HG02763 (cell line): ENCODE measurements around the gene SUN2.

ENCODE experiments used
- ATAC-seq: cut with Tn5 transposase; IDR thresholded peaks from one replicate; pipeline ENCODE4 v1.9.1; 2021; ENCODE audit warnings: mild to moderate bottlenecking, moderate library complexity; ENCODE audit not compliant: unreplicated experiment

Gene SUN2

DNA sequence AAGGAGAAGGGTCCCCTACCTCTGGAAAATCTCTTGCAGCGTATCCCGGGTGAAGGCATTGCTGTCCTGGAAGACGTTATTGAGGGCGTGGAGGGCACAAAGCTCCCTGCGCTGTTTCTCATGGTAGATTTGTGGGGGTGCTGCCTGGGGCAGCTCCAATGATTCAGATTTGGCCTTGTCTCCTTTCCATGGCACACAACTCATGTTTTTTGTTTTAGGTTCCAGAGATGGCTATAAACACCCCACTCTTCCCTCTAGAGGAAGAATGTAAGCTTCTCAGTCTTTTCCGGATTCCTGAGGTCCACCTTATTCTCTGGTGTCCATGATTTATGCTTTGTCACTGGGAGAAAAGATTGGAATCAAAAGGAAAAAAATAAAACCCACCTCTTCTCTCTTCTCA is 56.0 kb downstream of the SUN2 start:
- no peak for ATAC-seq

DNA sequence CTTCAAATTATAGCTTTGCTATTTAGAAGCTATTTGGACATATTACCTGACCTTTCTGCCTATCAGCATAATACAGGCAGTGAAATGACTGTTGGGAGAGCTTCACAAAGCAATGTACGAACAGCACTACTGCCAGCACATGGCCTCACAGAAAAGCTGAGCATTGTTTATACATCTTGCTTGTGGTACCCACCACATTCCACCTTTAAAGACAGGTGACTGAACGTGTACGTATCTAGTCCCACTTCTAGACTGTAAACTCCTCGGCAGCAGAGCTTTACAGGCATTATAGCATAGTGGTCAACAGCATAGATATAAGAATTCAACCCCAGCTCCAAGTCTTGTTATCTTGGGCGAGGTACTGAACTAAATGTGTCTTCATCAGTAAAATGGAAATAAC is 56.7 kb downstream of the SUN2 start:
- ATAC-seq = no peak

DNA sequence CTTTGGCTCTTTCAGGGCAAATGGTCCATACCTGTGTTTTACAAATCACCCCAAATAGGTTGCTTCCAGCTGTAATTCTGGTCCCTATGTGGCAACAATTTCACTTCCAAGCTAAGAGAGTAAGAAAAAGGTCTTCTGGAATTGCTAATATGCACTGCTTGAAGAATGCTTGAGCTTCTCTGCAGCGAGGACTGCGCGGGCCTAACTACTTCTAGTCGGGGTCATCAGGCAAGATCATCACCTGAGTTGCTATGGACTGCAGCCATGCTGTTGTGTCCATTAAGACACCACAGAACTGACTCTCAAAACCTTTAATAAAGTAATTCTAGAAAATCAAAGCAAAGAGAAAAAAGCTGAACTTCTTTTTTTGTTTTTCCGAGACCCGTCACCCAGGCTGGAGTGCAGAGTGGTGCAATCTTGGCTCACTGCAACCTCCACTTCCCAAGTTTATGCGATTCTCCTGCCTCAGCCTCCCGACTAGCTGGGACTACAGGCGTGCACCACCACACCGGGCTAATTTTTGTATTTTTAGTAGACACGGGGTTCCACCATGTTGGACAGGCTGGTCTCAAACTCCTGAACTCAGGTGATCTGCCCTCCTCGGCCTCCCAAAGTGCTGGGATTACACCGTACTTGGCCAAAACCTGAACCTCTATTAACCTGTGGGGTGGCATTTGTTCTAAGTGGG is 57.2 kb downstream of the SUN2 start:
- no peak for ATAC-seq

DNA sequence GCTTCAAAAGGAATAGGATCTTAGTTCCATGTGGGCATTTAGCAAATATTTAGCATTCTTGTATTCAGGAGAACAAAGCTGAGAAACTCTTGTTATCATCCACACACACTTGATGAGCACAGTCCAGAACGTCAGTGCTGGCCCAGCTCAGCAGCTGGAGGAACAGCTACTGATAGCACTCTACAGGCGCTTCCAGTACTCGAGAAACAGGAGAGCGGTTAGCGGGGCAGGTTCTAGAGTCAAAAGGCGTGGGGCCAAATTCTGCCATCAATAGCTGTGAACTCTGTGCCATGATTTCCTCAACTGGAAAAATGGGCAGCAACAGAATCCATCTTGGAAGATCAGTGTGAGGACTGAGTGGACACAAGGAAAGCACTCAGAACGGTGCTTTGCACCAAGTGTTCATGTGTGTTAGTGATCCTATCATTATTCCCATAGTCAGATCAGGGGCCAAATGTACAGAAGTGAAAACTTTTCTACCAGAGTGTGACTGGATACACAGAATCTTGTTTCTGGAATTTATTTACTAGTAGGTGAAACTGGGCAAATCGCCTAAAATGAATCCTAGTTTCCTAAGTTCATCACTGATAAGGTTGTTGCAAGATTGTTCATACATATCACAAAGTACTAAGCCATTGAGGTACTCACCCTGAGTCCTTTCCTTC is 58.2 kb downstream of the SUN2 start:
- no peak for ATAC-seq

DNA sequence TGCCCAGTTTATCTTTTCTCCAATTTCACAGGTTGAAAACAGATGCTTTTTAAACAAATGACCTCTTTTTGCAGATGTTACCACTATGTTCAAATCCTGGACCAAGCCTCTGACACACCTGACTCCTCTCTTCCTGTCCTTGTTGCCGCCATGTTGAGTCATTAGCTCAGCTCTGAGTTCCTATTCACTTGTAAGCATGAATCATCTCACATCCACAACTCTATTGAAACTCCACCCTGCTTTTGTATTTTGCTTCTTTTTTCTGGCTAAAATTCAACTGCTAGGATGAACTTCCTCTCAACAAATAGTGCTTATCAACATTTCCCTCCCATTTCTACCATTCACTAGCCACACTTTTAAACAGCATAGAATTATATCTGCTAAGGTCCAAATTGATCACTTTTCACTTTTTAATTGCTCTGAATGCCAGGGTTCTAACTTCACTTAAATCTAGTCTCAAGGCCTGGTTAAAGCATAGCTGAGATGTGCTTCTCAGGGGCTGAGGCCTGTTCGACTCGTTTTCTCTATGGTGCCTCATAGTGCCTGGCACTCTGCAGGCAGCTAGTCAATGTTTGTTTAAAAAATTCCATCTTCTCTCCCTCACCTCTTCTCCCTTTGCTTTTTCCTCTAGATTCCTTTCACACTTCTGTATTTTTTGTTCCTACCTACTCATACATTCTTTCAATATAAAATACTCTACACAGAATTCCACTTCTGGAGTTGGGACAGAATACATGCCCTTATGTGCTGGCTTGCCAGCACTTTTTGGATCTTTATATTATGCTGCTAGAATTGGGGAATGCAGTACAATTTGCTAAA is 59.0 kb downstream of the SUN2 start:
- ATAC-seq = no peak

DNA sequence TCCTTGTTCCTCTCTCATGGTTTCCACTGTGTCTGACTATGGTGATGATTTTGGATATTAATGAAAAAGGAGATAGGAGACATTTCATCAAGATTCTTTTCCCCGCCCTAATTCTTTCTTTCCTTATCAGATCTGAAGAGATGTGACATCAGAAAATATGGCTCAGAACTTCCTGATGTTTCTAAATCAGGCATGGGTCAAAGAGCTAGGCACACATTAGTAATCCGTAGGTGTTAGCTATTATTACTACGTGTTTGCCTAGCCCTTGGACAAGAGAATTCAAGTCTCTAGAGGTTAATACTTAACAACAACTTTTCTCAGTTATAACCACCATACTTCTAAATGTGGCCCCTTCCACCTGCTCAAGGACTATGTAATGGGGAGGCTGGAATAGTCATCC is 60.9 kb downstream of the SUN2 start:
- ATAC-seq = no peak

DNA sequence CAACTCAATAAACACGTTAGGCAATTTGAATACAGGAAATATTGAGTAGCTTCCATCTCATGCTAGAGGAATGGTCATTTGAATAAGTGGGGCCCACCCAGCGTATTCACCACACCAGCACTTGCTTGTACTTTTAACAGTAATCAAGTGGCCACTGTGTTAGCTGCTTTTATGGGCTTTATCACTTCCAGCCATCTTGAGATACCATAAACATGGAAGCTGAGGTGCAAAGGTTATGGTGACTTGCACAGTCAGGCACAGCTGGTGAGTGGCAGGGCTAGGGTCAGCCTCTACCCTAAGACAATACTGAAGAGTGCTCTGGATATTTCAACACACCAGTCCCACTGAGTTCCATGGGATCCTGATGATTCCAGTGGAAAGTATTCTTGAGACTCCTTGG is 61.7 kb downstream of the SUN2 start:
- no peak for ATAC-seq

DNA sequence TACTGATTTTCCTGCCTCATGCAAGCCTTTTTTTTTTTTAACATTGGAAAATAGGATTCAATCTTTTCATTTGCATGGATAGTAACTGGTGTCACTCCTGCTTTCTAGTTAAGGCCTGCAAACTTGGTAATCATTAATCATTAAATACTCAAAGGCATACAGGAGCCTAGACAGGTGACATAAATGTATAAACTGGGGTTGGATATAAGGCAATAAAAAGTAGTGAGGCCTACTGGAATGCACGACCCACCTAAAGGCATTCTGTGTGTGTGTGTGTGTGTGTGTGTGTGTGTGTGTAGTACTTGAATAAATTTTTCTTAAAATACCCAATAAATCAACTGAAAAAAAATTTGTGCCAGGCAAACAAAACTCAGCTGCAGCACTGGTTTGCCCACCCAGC is 66.1 kb downstream of the SUN2 start:
- ATAC-seq = no peak

DNA sequence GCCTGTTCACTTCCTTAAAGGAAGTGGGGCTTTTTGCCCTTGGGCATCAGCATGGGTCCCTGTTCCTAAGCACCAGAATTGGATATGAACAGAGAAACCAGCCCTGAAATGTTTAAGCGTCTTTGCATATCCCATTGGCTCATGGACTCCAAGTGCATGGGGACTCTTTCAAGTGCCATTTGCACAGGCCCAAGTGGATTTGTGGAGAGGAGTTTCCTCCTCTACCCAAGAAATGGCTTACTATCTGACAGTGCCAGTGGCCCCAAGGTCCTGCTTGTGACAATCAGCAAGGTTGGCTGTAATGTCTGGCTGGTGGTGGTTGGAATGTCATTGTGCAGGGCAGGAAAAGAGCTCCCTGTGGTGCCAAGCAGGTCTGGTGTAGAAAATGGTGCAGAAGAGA is 70.0 kb downstream of the SUN2 start:
- no peak for ATAC-seq

DNA sequence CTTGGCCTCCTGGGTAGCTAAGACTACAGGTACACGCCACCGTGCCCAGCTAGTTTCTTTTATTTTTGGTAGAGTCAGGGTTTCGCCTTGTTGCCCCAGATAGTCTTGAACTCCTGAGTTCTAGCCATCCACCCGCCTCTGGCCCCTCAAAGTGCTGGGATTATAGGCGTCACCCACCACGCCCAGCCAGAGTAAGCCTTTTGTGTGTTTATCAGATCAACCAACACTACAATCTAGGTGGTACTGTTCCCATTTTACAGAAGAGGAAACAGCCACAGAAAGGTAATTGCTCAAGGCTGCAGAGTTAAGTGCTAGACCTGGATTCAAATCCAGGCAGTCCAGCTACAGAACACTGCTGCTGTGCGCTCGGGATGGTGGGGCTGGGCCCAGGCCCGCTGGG is 70.9 kb downstream of the SUN2 start:
- no peak for ATAC-seq
